PC-9 (cell line): ENCODE results near the gene SPATA6. TPM values are rescaled to one million over a fixed set of nuclear protein-coding genes. Genes with fewer than 3 reads are reported as not detected.

ENCODE experiments used
- BruUV-seq: library from RNA; stranded (reverse); fragments of 400-500 nt; replicated peaks from 2 replicates; lab custom pipeline; 2021; lab: Mats Ljungman, UMichigan
- CTCF ChIA-PET: fragments of 300-600 bp; sonication (Branson Sonifier 250); formaldehyde crosslinking; loops from one replicate; lab custom pipeline; 2022; ENCODE audit warnings: antibody characterized with exemption; lab: Charles Lee
- POLR2A ChIA-PET: fragments of 300-600 bp; sonication (Branson Sonifier 250); formaldehyde crosslinking; loops from one replicate; lab custom pipeline; 2022; ENCODE audit warnings: antibody characterized with exemption; ENCODE audit not compliant: unreplicated experiment; lab: Charles Lee
- DNase-seq, 2 experiments: peaks; one replicate each; pipeline versions ENCODE4 v3.0.0 to v3.0.0-alpha.2; 2015 to 2022; ENCODE audit warnings: mixed read lengths in 1 of 2
- H2AFZ ChIP-seq: fragments of 200-600 bp; sonication (generic); 2 replicates; pipeline ENCODE4 v1.8.1; 2017; ENCODE audit warnings: antibody characterized with exemption
- H3F3A ChIP-seq: fragments of 200-600 bp; sonication (generic); 2 replicates; pipeline ENCODE4 v1.8.1; 2017; ENCODE audit warnings: antibody characterized with exemption, mild to moderate bottlenecking, low read depth; ENCODE audit not compliant: insufficient read depth
- H3K27ac ChIP-seq: fragments of 200-600 bp; sonication (generic); 2 replicates; pipeline ENCODE4 v1.6.1; 2016; ENCODE audit warnings: mixed run types
- H3K27me3 ChIP-seq: fragments of 200-600 bp; sonication (generic); 2 replicates; pipeline ENCODE4 v1.6.1; 2016; ENCODE audit warnings: low read depth, mixed run types; ENCODE audit not compliant: insufficient read depth
- H3K36me3 ChIP-seq: fragments of 200-600 bp; sonication (generic); 2 replicates; pipeline ENCODE4 v1.6.1; 2016; ENCODE audit warnings: low read depth, mixed run types
- H3K4me1 ChIP-seq: fragments of 200-600 bp; sonication (generic); replicated peaks from 2 replicates; pipeline ENCODE4 v1.6.1; 2016; ENCODE audit warnings: mixed run types; ENCODE audit not compliant: insufficient read depth
- H3K4me2 ChIP-seq: fragments of 200-600 bp; sonication (generic); 2 replicates; pipeline ENCODE4 v1.6.1; 2017; ENCODE audit warnings: mixed run types
- H3K4me3 ChIP-seq: fragments of 200-600 bp; sonication (generic); 2 replicates; pipeline ENCODE4 v1.6.1; 2016; ENCODE audit warnings: mixed run types
- H3K79me2 ChIP-seq: fragments of 200-600 bp; sonication (generic); 2 replicates; pipeline ENCODE4 v1.6.1; 2017; ENCODE audit warnings: low read depth, mixed run types
- H3K9me2 ChIP-seq: fragments of 200-600 bp; sonication (generic); 2 replicates; pipeline ENCODE4 v1.8.1; 2017; ENCODE audit warnings: mild to moderate bottlenecking; ENCODE audit not compliant: insufficient read depth
- H3K9me3 ChIP-seq: fragments of 200-600 bp; sonication (generic); 2 replicates; pipeline ENCODE4 v1.8.1; 2016; ENCODE audit warnings: low read depth; ENCODE audit not compliant: insufficient read depth
- H4K20me1 ChIP-seq: fragments of 200-600 bp; sonication (generic); 2 replicates; pipeline ENCODE4 v1.8.1; 2017; ENCODE audit not compliant: insufficient read depth
- EZH2 ChIP-seq: fragments of 200-600 bp; sonication (generic); IDR thresholded peaks from 2 replicates; pipeline ENCODE4 v1.8.0; 2017; ENCODE audit warnings: antibody characterized with exemption, low read depth
- intact Hi-C: fragments of 100-400 bp; cut with micrococcal nuclease; formaldehyde crosslinking; loops from one replicate; pipeline ENCODE4 v1.10.0; 2022; ENCODE audit not compliant: unreplicated experiment
- total RNA-seq: library from RNA; stranded (reverse); gene quantifications from 2 replicates; pipeline ENCODE4 v1.2.3, GENCODE V29; 2021
- TF ChIP-seq, protein P1 (sequence below): fragments of 200-600 bp; sonication (generic); conservative IDR thresholded peaks from 2 replicates; pipeline ENCODE4 v1.6.1; 2017; ENCODE audit warnings: mixed run types, antibody characterized with exemption, mild to moderate bottlenecking, moderate library complexity

SPATA6 gene
- total RNA-seq, 1 experiment from 2014 or later = not detected

DNA sequence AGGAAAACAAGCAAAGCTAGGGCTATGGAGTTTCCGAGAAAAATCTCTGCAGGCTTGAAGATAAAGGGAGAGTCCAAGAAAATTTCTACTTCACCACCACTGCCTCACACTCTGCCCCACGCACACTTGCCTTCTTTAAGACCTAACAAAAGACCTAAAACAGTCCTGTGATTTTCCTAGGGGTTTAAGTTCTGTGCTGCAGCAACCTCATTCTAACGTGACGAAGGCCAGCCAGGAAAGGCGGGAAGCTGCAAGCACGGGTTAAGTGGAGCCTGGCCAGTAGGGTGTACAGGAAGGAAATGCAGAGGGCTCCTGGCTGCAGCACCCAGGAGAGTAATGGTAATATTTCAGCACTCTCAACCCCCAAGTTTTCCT is 1.5 kb downstream of the SPATA6 start:
- no peak overlapping the region for H3K27ac ChIP-seq
- DNase-seq = no peak

DNA sequence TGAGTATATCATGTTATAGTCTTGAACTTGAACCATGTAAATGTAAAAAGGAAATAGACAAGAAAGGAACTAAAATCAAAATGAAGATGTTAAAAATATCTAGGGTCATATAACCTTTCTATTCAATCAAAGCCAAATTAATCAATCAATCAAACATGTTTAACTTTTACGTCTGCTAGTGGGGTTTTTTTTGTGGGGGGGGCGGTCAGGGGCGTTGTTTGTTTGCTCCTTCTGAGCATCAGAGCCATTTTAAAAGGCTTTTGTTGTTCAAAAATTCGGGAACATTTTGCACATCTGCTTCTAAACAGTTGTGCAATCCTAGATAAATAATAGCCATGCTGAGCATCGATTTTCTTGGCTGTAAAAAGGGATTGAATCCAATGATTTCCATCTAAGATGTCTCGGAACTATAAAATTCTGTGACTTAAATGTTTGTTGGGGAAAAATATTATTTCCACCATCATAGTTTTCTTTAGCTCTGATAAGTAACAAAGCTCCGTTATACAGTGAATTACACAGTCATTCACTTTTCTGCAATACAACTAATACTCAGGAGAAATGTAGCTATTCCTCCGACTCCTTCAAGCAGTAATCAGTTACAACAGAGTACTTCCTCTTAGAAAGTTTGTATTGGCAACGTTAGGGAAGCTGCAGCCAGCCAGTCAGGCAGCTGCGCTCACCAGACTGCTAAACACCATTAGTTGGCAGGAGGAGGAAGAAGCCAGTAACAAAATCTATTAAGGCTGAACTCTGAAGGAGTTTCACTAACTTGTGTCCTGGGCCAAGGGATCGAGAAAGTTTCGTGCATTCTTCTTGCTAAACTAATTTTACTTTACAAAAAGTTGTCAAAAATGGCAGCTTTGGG is 2.2 kb downstream of the SPATA6 start:
- BruUV-seq = no TSS peak
- no peak overlapping the region for H2AFZ ChIP-seq
- H3K4me1 ChIP-seq = no peaks in the 10 kb centered on the region
- POLR2A ChIA-PET = no interaction called here
- no peaks in the 10 kb centered on the region for H3F3A ChIP-seq
- H3K27ac ChIP-seq = no peak overlapping the region
- CTCF ChIA-PET = no interaction called here
- no peaks in the 10 kb centered on the region for H3K79me2 ChIP-seq
- no peaks in the 10 kb centered on the region for H4K20me1 ChIP-seq
- no peak for DNase-seq
- no peak overlapping the region for H3K4me2 ChIP-seq
- H3K4me3 ChIP-seq = no peak overlapping the region
- H3K27me3 ChIP-seq = no peaks in the 10 kb centered on the region
- H3K36me3 ChIP-seq = no peaks in the 10 kb centered on the region
- TF ChIP-seq, protein P1, sequence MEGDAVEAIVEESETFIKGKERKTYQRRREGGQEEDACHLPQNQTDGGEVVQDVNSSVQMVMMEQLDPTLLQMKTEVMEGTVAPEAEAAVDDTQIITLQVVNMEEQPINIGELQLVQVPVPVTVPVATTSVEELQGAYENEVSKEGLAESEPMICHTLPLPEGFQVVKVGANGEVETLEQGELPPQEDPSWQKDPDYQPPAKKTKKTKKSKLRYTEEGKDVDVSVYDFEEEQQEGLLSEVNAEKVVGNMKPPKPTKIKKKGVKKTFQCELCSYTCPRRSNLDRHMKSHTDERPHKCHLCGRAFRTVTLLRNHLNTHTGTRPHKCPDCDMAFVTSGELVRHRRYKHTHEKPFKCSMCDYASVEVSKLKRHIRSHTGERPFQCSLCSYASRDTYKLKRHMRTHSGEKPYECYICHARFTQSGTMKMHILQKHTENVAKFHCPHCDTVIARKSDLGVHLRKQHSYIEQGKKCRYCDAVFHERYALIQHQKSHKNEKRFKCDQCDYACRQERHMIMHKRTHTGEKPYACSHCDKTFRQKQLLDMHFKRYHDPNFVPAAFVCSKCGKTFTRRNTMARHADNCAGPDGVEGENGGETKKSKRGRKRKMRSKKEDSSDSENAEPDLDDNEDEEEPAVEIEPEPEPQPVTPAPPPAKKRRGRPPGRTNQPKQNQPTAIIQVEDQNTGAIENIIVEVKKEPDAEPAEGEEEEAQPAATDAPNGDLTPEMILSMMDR = no peak
- TF ChIP-seq EZH2 = no peak
- intact Hi-C loops = no loop called here
- no peaks in the 10 kb centered on the region for H3K9me3 ChIP-seq
- H3K9me2 ChIP-seq = no peaks in the 10 kb centered on the region

More for the DNA sequence above, 1.5 kb downstream of the SPATA6 start:
- H3K27me3 ChIP-seq = no peaks in the 10 kb centered on the region
- BruUV-seq = no TSS peak
- no peak overlapping the region for H3K4me3 ChIP-seq
- H3K9me2 ChIP-seq = no peaks in the 10 kb centered on the region
- H3K79me2 ChIP-seq = no peaks in the 10 kb centered on the region
- intact Hi-C loops = no loop called here
- H3K9me3 ChIP-seq = no peaks in the 10 kb centered on the region
- no peaks in the 10 kb centered on the region for H3F3A ChIP-seq
- ChIA-PET CTCF (no interaction called here), POLR2A (no interaction called here)
- no peak overlapping the region for H2AFZ ChIP-seq
- TF ChIP-seq, protein P1 = no peak
- no peak for TF ChIP-seq EZH2
- no peaks in the 10 kb centered on the region for H3K36me3 ChIP-seq
- no peak overlapping the region for H3K4me2 ChIP-seq
- no peaks in the 10 kb centered on the region for H4K20me1 ChIP-seq
- no peaks in the 10 kb centered on the region for H3K4me1 ChIP-seq

DNA sequence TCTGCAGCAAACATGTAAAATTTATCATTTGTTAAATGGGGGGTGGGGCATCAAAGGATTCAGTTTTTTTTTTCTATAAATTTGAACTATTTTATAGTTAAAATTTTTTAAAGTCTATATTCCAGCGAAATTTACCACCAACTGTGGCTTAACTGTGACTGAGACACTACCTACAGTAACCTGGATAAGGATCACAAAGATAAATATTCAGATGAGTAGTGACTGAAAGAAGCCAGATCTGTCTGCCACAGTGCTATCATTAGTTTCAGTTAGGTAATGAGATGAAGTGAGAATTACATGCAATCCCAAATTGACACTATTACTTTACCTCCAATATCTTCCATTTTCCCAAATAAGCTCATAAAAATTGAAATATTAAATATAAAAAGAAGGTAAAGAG is 5.4 kb downstream of the SPATA6 start:
- no peaks in the 10 kb centered on the region for H3F3A ChIP-seq
- intact Hi-C loops = no loop called here
- no peaks in the 10 kb centered on the region for H3K27me3 ChIP-seq
- H3K4me2 ChIP-seq = no peak overlapping the region
- no peaks in the 10 kb centered on the region for H3K4me1 ChIP-seq
- no peak for DNase-seq
- no peaks in the 10 kb centered on the region for H3K36me3 ChIP-seq
- no peaks in the 10 kb centered on the region for H3K79me2 ChIP-seq
- CTCF ChIA-PET = no interaction called here
- no TSS peak for BruUV-seq
- TF ChIP-seq EZH2 = no peak
- TF ChIP-seq, protein P1 = no peak
- no peaks in the 10 kb centered on the region for H4K20me1 ChIP-seq
- no peak overlapping the region for H3K4me3 ChIP-seq
- H2AFZ ChIP-seq = no peak overlapping the region
- H3K27ac ChIP-seq = no peak overlapping the region
- POLR2A ChIA-PET = no interaction called here
- no peaks in the 10 kb centered on the region for H3K9me3 ChIP-seq
- no peaks in the 10 kb centered on the region for H3K9me2 ChIP-seq
